B cell (primary cell): ENCODE measurements around the gene XPC. TPM values are rescaled to one million over a fixed set of nuclear protein-coding genes. Genes with fewer than 3 reads are reported as not detected.

Experiments used
- ATAC-seq: fragments of 200-7000 bp; cut with Tn5 transposase; one replicate; pipeline ENCODE4 v1.10.0; 2021; ENCODE audit warnings: low read depth, mild to moderate bottlenecking, moderate number of reproducible peaks, moderate library complexity
- CTCF ChIA-PET: fragments of 350-600 bp; sonication (Branson Sonifier 250); formaldehyde crosslinking; loops from one replicate; lab custom pipeline; 2021; ENCODE audit warnings: antibody characterized with exemption, inconsistent platforms; lab: Charles Lee
- POLR2A ChIA-PET: fragments of 350-600 bp; sonication (Branson Sonifier 250); formaldehyde crosslinking; loops from one replicate; lab custom pipeline; 2021; ENCODE audit warnings: antibody characterized with exemption; lab: Charles Lee
- DNase-seq: peaks from one replicate; pipeline ENCODE4 v3.0.0; 2013
- H2AFZ ChIP-seq: 2 replicates; pipeline ENCODE4 v1.6.1; 2012; ENCODE audit warnings: mild to moderate bottlenecking, low read depth, low read length; ENCODE audit not compliant: insufficient read depth, poor library complexity, severe bottlenecking
- H3K27ac ChIP-seq, 2 donors: 1 replicate in 1 of 2; 2 replicates in 1 of 2; pipeline ENCODE4 v1.5.1; 2012 to 2013; ENCODE audit warnings: low read length in 2 of 2, mild to moderate bottlenecking in 2 of 2, moderate library complexity in 1 of 2
- H3K27me3 ChIP-seq, 4 experiments: fragments of 200-600 bp in 1 of 4; sonication (generic) in 1 of 4; replicated peaks in 1 of 4; 1 replicate in 2 of 4; 2 replicates in 2 of 4; pipeline versions ENCODE4 v1.6.1 to v1.7.0; 2013 to 2016; ENCODE audit warnings: low read length in 3 of 4, mild to moderate bottlenecking in 2 of 4, mixed read lengths in 1 of 4, moderate library complexity in 1 of 4; ENCODE audit not compliant: insufficient read depth in 4 of 4, control insufficient read depth in 3 of 4; ENCODE audit errors: control extremely low read depth in 1 of 4
- H3K36me3 ChIP-seq, 2 experiments: replicated peaks in 1 of 2; 1 replicate in 1 of 2; 2 replicates in 1 of 2; pipeline versions ENCODE4 v1.6.1 to v1.7.1; 2013; ENCODE audit warnings: low read length in 1 of 2; ENCODE audit not compliant: insufficient read depth in 2 of 2, control insufficient read depth in 1 of 2; ENCODE audit errors: control extremely low read depth in 1 of 2, extremely low read depth in 1 of 2
- H3K4me1 ChIP-seq, 2 donors: fragments of 200-600 bp in 1 of 2; sonication (generic) in 1 of 2; 1 replicate in 1 of 2; 2 replicates in 1 of 2; pipeline versions ENCODE4 v1.5.1 to v1.6.1; 2013 to 2017; ENCODE audit warnings: low read length in 2 of 2; ENCODE audit not compliant: control insufficient read depth in 2 of 2, insufficient read depth in 2 of 2
- H3K4me2 ChIP-seq: replicated peaks from 2 replicates; pipeline ENCODE3; 2012; ENCODE audit warnings: mild to moderate bottlenecking, low read depth, low read length; ENCODE audit not compliant: poor library complexity, severe bottlenecking
- H3K4me3 ChIP-seq, 5 experiments: fragments of 200-600 bp in 1 of 5; sonication (generic) in 1 of 5; 1 replicate in 3 of 5; 2 replicates in 2 of 5; pipeline versions ENCODE4 v1.5.1 to v1.7.0; 2011 to 2016; ENCODE audit warnings: low read length in 4 of 5, mild to moderate bottlenecking in 4 of 5, low read depth in 2 of 5, control low read depth in 1 of 5, moderate library complexity in 1 of 5; ENCODE audit not compliant: insufficient read depth in 1 of 5; ENCODE audit errors: control extremely low read depth in 1 of 5, extremely low read depth in 1 of 5
- H3K79me2 ChIP-seq: fragments of 200-600 bp; sonication (generic); one replicate; pipeline ENCODE4 v1.6.0; 2016; ENCODE audit warnings: low read length; ENCODE audit not compliant: control insufficient read depth, insufficient read depth
- H3K9ac ChIP-seq: fragments of 200-600 bp; sonication (generic); 2 replicates; pipeline ENCODE4 v1.6.1; 2017; ENCODE audit warnings: mild to moderate bottlenecking, low read length, moderate library complexity
- H3K9me3 ChIP-seq, 3 donors: one replicate each; pipeline versions ENCODE4 v1.6.1 to v1.7.1; 2013; ENCODE audit warnings: low read length in 2 of 3; ENCODE audit not compliant: control insufficient read depth in 2 of 3, insufficient read depth in 1 of 3; ENCODE audit errors: control extremely low read depth in 1 of 3
- H4K20me1 ChIP-seq: 2 replicates; pipeline ENCODE4 v1.6.0; 2012; ENCODE audit warnings: mild to moderate bottlenecking, low read length; ENCODE audit not compliant: insufficient read depth, control insufficient read depth, poor library complexity, severe bottlenecking
- H3K27ac Mint-ChIP-seq: one replicate; pipeline ENCODE4 v1.8.0; 2021; ENCODE audit warnings: mixed read lengths
- H3K27me3 Mint-ChIP-seq: one replicate; pipeline ENCODE4 v1.8.0; 2021; ENCODE audit warnings: mixed read lengths
- H3K4me1 Mint-ChIP-seq: one replicate; pipeline ENCODE4 v1.8.0; 2021; ENCODE audit warnings: mixed read lengths
- H3K4me3 Mint-ChIP-seq: one replicate; pipeline ENCODE4 v1.8.0; 2021; ENCODE audit warnings: mixed read lengths
- H3K9me3 Mint-ChIP-seq: one replicate; pipeline ENCODE4 v1.8.0; 2022; ENCODE audit warnings: mixed read lengths; ENCODE audit not compliant: insufficient read depth
- EZH2 ChIP-seq: IDR thresholded peaks from 2 replicates; pipeline ENCODE4 v1.6.1; 2012; ENCODE audit warnings: borderline replicate concordance, low read depth, mild to moderate bottlenecking, moderate library complexity, low read length; ENCODE audit not compliant: insufficient read depth, poor library complexity, severe bottlenecking
- WGBS: methylation state at CpG from one replicate; pipeline ENCODE4 v1.1.5; 2013; ENCODE audit warnings: missing lambda C conversion rate; ENCODE audit not compliant: insufficient coverage; 5-methylcytosine and 5-hydroxymethylcytosine counted together
- intact Hi-C: fragments of 100-400 bp; cut with micrococcal nuclease; formaldehyde crosslinking; loops from one replicate; pipeline ENCODE4 v1.10.0; 2022
- polyA plus RNA-seq: library from polyadenylated mRNA; depleted of rRNA; stranded (reverse); fragments of >200 nt; gene quantifications from 2 replicates; pipeline ENCODE4 v1.2.3, GENCODE V29; 2012
- total RNA-seq, 2 donors: library from RNA; stranded (reverse); fragments of 120-200 nt in 1 of 2; gene quantifications; 1 replicate in 1 of 2; 2 replicates in 1 of 2; pipeline versions ENCODE4 v1.2.3 to v1.2.4, GENCODE V29; 2013 to 2022
- TF ChIP-seq, protein P1 (sequence below): fragments of 200-600 bp; IDR thresholded peaks from one replicate; pipeline ENCODE4 v1.8.0; 2022; ENCODE audit warnings: antibody characterized with exemption, mild to moderate bottlenecking

XPC gene
- total and polyA plus RNA-seq, 2 donors (not counting 1 experiment from before 2014, with no cell fraction given) = 22.5 to 67.6 TPM

DNA sequence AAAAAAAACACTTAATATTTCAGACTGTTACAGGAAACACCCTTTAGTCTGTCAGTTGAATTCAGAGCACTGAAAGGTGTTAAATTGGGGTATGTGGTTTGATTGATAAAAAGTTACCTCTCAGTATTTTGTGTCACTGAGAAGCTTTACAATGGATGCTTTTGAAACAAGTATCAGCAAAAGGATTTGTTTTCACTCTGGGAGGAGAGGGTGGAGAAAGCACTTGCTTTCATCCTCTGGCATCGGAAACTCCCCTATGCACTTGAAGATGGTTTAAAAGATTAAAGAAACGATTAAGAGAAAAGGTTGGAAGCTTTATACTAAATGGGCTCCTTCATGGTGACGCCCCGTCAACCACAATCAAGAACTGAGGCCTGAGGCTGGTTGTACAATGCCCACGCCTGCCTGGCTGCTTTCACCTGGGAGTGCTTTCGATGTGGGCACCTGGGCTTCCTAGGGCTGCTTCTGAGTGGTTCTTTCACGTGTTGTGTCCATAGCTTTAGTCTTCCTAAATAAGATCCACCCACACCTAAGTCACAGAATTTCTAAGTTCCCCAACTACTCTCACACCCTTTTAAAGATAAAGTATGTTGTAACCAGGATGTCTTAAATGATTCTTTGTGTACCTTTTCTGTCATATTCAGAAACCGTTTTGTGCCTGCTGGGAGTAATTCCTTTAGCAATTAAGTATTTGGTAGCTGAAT, 35.7 kb downstream of the XPC start:
- Histone ChIP-seq H3K4me3 (no peak overlapping the region), H2AFZ (no peak overlapping the region), H3K4me2 (no peak overlapping the region), H3K4me1 (peaks cover 18 to 21% of the 10 kb centered on the region in 2 donors), H3K9me3 (no peaks in the 10 kb centered on the region), H4K20me1 (no peaks in the 10 kb centered on the region), H3K79me2 (no peaks in the 10 kb centered on the region), H3K36me3 (peaks cover 0 to 67% of the 10 kb centered on the region in 2 experiments), H3K27ac (peak overlapping the region; percentile 18 to 95), H3K9ac (no peak overlapping the region), H3K27me3 (no peaks in the 10 kb centered on the region)
- 100% methylated on average over 5 of the region's 8 CpGs for WGBS
- TF ChIP-seq EZH2 = no peak
- TF ChIP-seq, protein P1, sequence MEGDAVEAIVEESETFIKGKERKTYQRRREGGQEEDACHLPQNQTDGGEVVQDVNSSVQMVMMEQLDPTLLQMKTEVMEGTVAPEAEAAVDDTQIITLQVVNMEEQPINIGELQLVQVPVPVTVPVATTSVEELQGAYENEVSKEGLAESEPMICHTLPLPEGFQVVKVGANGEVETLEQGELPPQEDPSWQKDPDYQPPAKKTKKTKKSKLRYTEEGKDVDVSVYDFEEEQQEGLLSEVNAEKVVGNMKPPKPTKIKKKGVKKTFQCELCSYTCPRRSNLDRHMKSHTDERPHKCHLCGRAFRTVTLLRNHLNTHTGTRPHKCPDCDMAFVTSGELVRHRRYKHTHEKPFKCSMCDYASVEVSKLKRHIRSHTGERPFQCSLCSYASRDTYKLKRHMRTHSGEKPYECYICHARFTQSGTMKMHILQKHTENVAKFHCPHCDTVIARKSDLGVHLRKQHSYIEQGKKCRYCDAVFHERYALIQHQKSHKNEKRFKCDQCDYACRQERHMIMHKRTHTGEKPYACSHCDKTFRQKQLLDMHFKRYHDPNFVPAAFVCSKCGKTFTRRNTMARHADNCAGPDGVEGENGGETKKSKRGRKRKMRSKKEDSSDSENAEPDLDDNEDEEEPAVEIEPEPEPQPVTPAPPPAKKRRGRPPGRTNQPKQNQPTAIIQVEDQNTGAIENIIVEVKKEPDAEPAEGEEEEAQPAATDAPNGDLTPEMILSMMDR = no peak
- H3K4me1 Mint-ChIP-seq = peaks cover 17% of the 10 kb centered on the region
- no peaks in the 10 kb centered on the region for H3K9me3 Mint-ChIP-seq
- CTCF ChIA-PET = interaction anchor here (1.3 to 1.7 kb wide), 2 partner anchors 9 to 61 kb away, joined by 3 read pairs; no protein-coding TSS in a partner anchor
- no peak for DNase-seq
- H3K4me3 Mint-ChIP-seq = no peak overlapping the region
- POLR2A ChIA-PET = no interaction called here
- no peaks in the 10 kb centered on the region for H3K27me3 Mint-ChIP-seq
- ATAC-seq = no peak
- peak overlapping the region; percentile 81 for H3K27ac Mint-ChIP-seq
- intact Hi-C loops = no loop called here
